B cell (primary cell): Measurements from ENCODE around the gene DNAJC2. TPM values are rescaled to one million over a fixed set of nuclear protein-coding genes. Genes with fewer than 3 reads are reported as not detected.
A peak's percentile ranks its signal among the peaks of the same experiment; 100 is the strongest.

Experiments used
- ATAC-seq: fragments of 200-7000 bp; cut with Tn5 transposase; one replicate; pipeline ENCODE4 v1.10.0; 2021; ENCODE audit warnings: low read depth, mild to moderate bottlenecking, moderate number of reproducible peaks, moderate library complexity
- CTCF ChIA-PET: fragments of 350-600 bp; sonication (Branson Sonifier 250); formaldehyde crosslinking; loops from one replicate; lab custom pipeline; 2021; ENCODE audit warnings: antibody characterized with exemption, inconsistent platforms; lab: Charles Lee
- POLR2A ChIA-PET: fragments of 350-600 bp; sonication (Branson Sonifier 250); formaldehyde crosslinking; loops from one replicate; lab custom pipeline; 2021; ENCODE audit warnings: antibody characterized with exemption; lab: Charles Lee
- DNase-seq: peaks from one replicate; pipeline ENCODE4 v3.0.0; 2013
- H2AFZ ChIP-seq: 2 replicates; pipeline ENCODE4 v1.6.1; 2012; ENCODE audit warnings: mild to moderate bottlenecking, low read depth, low read length; ENCODE audit not compliant: insufficient read depth, poor library complexity, severe bottlenecking
- H3K27ac ChIP-seq, 2 donors: 1 replicate in 1 of 2; 2 replicates in 1 of 2; pipeline ENCODE4 v1.5.1; 2012 to 2013; ENCODE audit warnings: low read length in 2 of 2, mild to moderate bottlenecking in 2 of 2, moderate library complexity in 1 of 2
- H3K27me3 ChIP-seq, 4 experiments: fragments of 200-600 bp in 1 of 4; sonication (generic) in 1 of 4; replicated peaks in 1 of 4; 1 replicate in 2 of 4; 2 replicates in 2 of 4; pipeline versions ENCODE4 v1.6.1 to v1.7.0; 2013 to 2016; ENCODE audit warnings: low read length in 3 of 4, mild to moderate bottlenecking in 2 of 4, mixed read lengths in 1 of 4, moderate library complexity in 1 of 4; ENCODE audit not compliant: insufficient read depth in 4 of 4, control insufficient read depth in 3 of 4; ENCODE audit errors: control extremely low read depth in 1 of 4
- H3K36me3 ChIP-seq, 2 experiments: replicated peaks in 1 of 2; 1 replicate in 1 of 2; 2 replicates in 1 of 2; pipeline versions ENCODE4 v1.6.1 to v1.7.1; 2013; ENCODE audit warnings: low read length in 1 of 2; ENCODE audit not compliant: insufficient read depth in 2 of 2, control insufficient read depth in 1 of 2; ENCODE audit errors: control extremely low read depth in 1 of 2, extremely low read depth in 1 of 2
- H3K4me1 ChIP-seq, 2 donors: fragments of 200-600 bp in 1 of 2; sonication (generic) in 1 of 2; 1 replicate in 1 of 2; 2 replicates in 1 of 2; pipeline versions ENCODE4 v1.5.1 to v1.6.1; 2013 to 2017; ENCODE audit warnings: low read length in 2 of 2; ENCODE audit not compliant: control insufficient read depth in 2 of 2, insufficient read depth in 2 of 2
- H3K4me2 ChIP-seq: replicated peaks from 2 replicates; pipeline ENCODE3; 2012; ENCODE audit warnings: mild to moderate bottlenecking, low read depth, low read length; ENCODE audit not compliant: poor library complexity, severe bottlenecking
- H3K4me3 ChIP-seq, 5 experiments: fragments of 200-600 bp in 1 of 5; sonication (generic) in 1 of 5; 1 replicate in 3 of 5; 2 replicates in 2 of 5; pipeline versions ENCODE4 v1.5.1 to v1.7.0; 2011 to 2016; ENCODE audit warnings: low read length in 4 of 5, mild to moderate bottlenecking in 4 of 5, low read depth in 2 of 5, control low read depth in 1 of 5, moderate library complexity in 1 of 5; ENCODE audit not compliant: insufficient read depth in 1 of 5; ENCODE audit errors: control extremely low read depth in 1 of 5, extremely low read depth in 1 of 5
- H3K79me2 ChIP-seq: fragments of 200-600 bp; sonication (generic); one replicate; pipeline ENCODE4 v1.6.0; 2016; ENCODE audit warnings: low read length; ENCODE audit not compliant: control insufficient read depth, insufficient read depth
- H3K9ac ChIP-seq: fragments of 200-600 bp; sonication (generic); 2 replicates; pipeline ENCODE4 v1.6.1; 2017; ENCODE audit warnings: mild to moderate bottlenecking, low read length, moderate library complexity
- H3K9me3 ChIP-seq, 3 donors: one replicate each; pipeline versions ENCODE4 v1.6.1 to v1.7.1; 2013; ENCODE audit warnings: low read length in 2 of 3; ENCODE audit not compliant: control insufficient read depth in 2 of 3, insufficient read depth in 1 of 3; ENCODE audit errors: control extremely low read depth in 1 of 3
- H4K20me1 ChIP-seq: 2 replicates; pipeline ENCODE4 v1.6.0; 2012; ENCODE audit warnings: mild to moderate bottlenecking, low read length; ENCODE audit not compliant: insufficient read depth, control insufficient read depth, poor library complexity, severe bottlenecking
- H3K27ac Mint-ChIP-seq: one replicate; pipeline ENCODE4 v1.8.0; 2021; ENCODE audit warnings: mixed read lengths
- H3K27me3 Mint-ChIP-seq: one replicate; pipeline ENCODE4 v1.8.0; 2021; ENCODE audit warnings: mixed read lengths
- H3K4me1 Mint-ChIP-seq: one replicate; pipeline ENCODE4 v1.8.0; 2021; ENCODE audit warnings: mixed read lengths
- H3K4me3 Mint-ChIP-seq: one replicate; pipeline ENCODE4 v1.8.0; 2021; ENCODE audit warnings: mixed read lengths
- H3K9me3 Mint-ChIP-seq: one replicate; pipeline ENCODE4 v1.8.0; 2022; ENCODE audit warnings: mixed read lengths; ENCODE audit not compliant: insufficient read depth
- EZH2 ChIP-seq: IDR thresholded peaks from 2 replicates; pipeline ENCODE4 v1.6.1; 2012; ENCODE audit warnings: borderline replicate concordance, low read depth, mild to moderate bottlenecking, moderate library complexity, low read length; ENCODE audit not compliant: insufficient read depth, poor library complexity, severe bottlenecking
- WGBS: methylation state at CpG from one replicate; pipeline ENCODE4 v1.1.5; 2013; ENCODE audit warnings: missing lambda C conversion rate; ENCODE audit not compliant: insufficient coverage; 5-methylcytosine and 5-hydroxymethylcytosine counted together
- intact Hi-C: fragments of 100-400 bp; cut with micrococcal nuclease; formaldehyde crosslinking; loops from one replicate; pipeline ENCODE4 v1.10.0; 2022
- polyA plus RNA-seq: library from polyadenylated mRNA; depleted of rRNA; stranded (reverse); fragments of >200 nt; gene quantifications from 2 replicates; pipeline ENCODE4 v1.2.3, GENCODE V29; 2012
- total RNA-seq, 2 donors: library from RNA; stranded (reverse); fragments of 120-200 nt in 1 of 2; gene quantifications; 1 replicate in 1 of 2; 2 replicates in 1 of 2; pipeline versions ENCODE4 v1.2.3 to v1.2.4, GENCODE V29; 2013 to 2022
- TF ChIP-seq, protein P1 (sequence below): fragments of 200-600 bp; IDR thresholded peaks from one replicate; pipeline ENCODE4 v1.8.0; 2022; ENCODE audit warnings: antibody characterized with exemption, mild to moderate bottlenecking

Gene DNAJC2
- total and polyA plus RNA-seq, 2 donors (not counting 1 experiment from before 2014, with no cell fraction given), result 12.5 to 38.6 TPM

DNA sequence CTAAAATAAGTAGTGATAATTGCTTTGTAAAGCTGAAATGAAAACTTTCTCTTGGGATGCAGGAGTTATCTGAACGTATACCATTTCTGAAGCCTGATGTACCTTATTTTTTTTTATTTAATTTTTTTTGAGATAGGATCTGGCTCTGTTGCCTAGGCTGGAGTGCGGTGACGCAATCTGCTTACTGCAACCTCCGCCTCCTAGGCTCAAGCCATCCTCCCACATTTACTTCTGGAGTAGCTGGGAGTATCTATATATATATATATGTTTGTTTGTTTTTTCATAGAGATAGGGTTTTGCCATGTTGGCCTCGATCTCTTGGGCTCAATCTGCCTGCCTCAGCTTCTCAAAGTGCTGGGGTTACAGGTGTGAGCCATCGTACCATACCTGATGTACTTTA, 44.9 kb downstream of the DNAJC2 start:
- ChIA-PET CTCF (no interaction called here), POLR2A (no interaction called here)
- Mint-ChIP-seq H3K9me3 (no peaks in the 10 kb centered on the region), H3K4me3 (no peak overlapping the region), H3K27me3 (no peaks in the 10 kb centered on the region), H3K27ac (no peak overlapping the region), H3K4me1 (peaks cover 22% of the 10 kb centered on the region)
- peaks cover 45% of the 10 kb centered on the region for H3K79me2 ChIP-seq
- H2AFZ ChIP-seq, result no peak overlapping the region
- WGBS, result no CpG with 5 or more reads among the region's 6 CpGs
- no peak overlapping the region for H3K4me3 ChIP-seq
- TF ChIP-seq, protein P1, sequence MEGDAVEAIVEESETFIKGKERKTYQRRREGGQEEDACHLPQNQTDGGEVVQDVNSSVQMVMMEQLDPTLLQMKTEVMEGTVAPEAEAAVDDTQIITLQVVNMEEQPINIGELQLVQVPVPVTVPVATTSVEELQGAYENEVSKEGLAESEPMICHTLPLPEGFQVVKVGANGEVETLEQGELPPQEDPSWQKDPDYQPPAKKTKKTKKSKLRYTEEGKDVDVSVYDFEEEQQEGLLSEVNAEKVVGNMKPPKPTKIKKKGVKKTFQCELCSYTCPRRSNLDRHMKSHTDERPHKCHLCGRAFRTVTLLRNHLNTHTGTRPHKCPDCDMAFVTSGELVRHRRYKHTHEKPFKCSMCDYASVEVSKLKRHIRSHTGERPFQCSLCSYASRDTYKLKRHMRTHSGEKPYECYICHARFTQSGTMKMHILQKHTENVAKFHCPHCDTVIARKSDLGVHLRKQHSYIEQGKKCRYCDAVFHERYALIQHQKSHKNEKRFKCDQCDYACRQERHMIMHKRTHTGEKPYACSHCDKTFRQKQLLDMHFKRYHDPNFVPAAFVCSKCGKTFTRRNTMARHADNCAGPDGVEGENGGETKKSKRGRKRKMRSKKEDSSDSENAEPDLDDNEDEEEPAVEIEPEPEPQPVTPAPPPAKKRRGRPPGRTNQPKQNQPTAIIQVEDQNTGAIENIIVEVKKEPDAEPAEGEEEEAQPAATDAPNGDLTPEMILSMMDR, result no peak
- TF ChIP-seq EZH2, result no peak
- no peak overlapping the region for H3K9ac ChIP-seq
- ATAC-seq, result no peak
- intact Hi-C loops, result loop anchor here (5.0 kb wide), 2 partner anchors 222 to 552 kb away; partner anchors contain the start of genes ARMC10 and FAM185A
- no peak overlapping the region for H3K4me2 ChIP-seq
- peaks cover 25% of the 10 kb centered on the region for H4K20me1 ChIP-seq
- H3K36me3 ChIP-seq, result peaks cover 16 to 46% of the 10 kb centered on the region in 2 experiments
- no peaks in the 10 kb centered on the region for H3K9me3 ChIP-seq
- DNase-seq, result no peak
- no peak overlapping the region for H3K27ac ChIP-seq
- peaks cover 17 to 19% of the 10 kb centered on the region in 2 donors for H3K4me1 ChIP-seq
- H3K27me3 ChIP-seq, result no peaks in the 10 kb centered on the region

DNA sequence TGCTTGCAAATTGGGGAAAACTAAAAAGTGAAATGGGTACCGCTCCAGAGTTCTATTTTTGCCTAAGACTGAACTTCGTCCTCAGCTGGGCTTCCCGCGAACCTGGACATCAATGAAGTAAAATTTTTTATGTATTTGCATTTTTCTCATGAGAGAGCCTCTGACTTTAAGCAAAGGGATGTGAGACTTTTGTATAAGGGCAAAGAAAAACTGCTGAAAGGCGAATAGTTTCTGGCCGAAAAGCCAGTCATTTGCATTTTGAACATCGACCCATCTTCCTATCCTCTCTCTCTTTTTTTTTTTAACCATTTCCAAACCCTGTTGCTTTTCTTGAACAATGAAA, 46.8 kb downstream of the DNAJC2 start:
- Mint-ChIP-seq H3K27ac (peak overlapping the region; percentile 91), H3K27me3 (peaks cover 1% of the 10 kb centered on the region), H3K9me3 (no peaks in the 10 kb centered on the region), H3K4me3 (peak overlapping the region; percentile 90), H3K4me1 (peaks cover 22% of the 10 kb centered on the region)
- ChIA-PET CTCF (interaction anchor here (1.1 kb wide), 1 partner anchor 108 kb away, joined by 3 read pairs; no protein-coding TSS in a partner anchor), POLR2A (interaction anchor here (0.7 kb wide), 1 partner anchor 1683 kb away, joined by 4 read pairs; no protein-coding TSS in a partner anchor)
- peaks cover 16 to 31% of the 10 kb centered on the region in 2 experiments for H3K36me3 ChIP-seq
- DNase-seq (no peak), ATAC-seq (no peak)
- no peaks in the 10 kb centered on the region for H3K9me3 ChIP-seq
- H3K27me3 ChIP-seq, result no peaks in the 10 kb centered on the region
- WGBS, result no CpG with 5 or more reads among the region's 7 CpGs
- H3K4me1 ChIP-seq, result peaks cover 17 to 19% of the 10 kb centered on the region in 2 donors
- H3K9ac ChIP-seq, result peak overlapping the region; percentile 99
- peak overlapping the region; percentile 86 to 94 for H3K27ac ChIP-seq
- peaks cover 40% of the 10 kb centered on the region for H3K79me2 ChIP-seq
- intact Hi-C loops, result loop anchor here (1.0 to 5.0 kb wide), 5 partner anchors 18 to 551 kb away; partner anchors contain the start of genes ARMC10, DNAJC2 and FAM185A
- no peak for TF ChIP-seq EZH2
- TF ChIP-seq, protein P1, result no peak
- peak overlapping the region; percentile 93 for H3K4me2 ChIP-seq
- H3K4me3 ChIP-seq, result peak overlapping the region; percentile 79 to 98 (median 88)
- H4K20me1 ChIP-seq, result peaks cover 14% of the 10 kb centered on the region
- H2AFZ ChIP-seq, result peak overlapping the region; percentile 95
